ENCODE data around the gene LAMA4. TPM values are rescaled to one million over a fixed set of nuclear protein-coding genes. Genes with fewer than 3 reads are reported as not detected.
"Not testable (repeated sequence)": the region's sequence is repeated elsewhere in the genome, so short reads cannot be mapped to it uniquely, and the experiment has no call there.

Gene LAMA4
- total RNA-seq, 1 experiment from 2014 or later: not detected

DNA sequence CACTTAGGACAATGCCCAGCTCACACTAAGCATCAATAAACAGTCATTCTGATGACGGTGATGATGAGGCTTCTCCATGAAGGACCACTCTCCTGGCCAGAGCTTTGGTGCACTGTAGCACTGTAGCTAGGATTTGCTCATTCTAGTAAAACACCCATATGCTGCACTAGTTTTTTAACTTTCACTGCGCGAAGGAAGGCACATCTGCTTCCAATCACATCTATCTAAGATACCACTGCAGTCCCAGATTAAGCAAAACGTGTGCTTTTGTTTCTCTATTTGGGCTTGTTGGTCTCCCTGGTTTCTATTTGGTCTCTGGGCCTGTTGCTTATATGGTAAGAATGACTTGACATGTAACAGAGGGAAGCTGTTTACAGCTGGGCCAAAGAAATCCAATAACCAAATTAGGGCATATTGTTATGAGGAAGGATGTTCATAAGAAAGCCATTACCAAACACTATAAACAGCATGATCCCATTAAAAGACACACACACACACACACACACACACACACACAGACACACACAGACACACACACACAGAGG, 104.6 kb downstream of the LAMA4 start:
- no peak for DNase-seq (ENCODE audit: low spot score)

GRCh38 chr6:112149236-112149635, 105.1 kb downstream of the LAMA4 start:
- no peak for DNase-seq (ENCODE audit: low spot score)

DNA sequence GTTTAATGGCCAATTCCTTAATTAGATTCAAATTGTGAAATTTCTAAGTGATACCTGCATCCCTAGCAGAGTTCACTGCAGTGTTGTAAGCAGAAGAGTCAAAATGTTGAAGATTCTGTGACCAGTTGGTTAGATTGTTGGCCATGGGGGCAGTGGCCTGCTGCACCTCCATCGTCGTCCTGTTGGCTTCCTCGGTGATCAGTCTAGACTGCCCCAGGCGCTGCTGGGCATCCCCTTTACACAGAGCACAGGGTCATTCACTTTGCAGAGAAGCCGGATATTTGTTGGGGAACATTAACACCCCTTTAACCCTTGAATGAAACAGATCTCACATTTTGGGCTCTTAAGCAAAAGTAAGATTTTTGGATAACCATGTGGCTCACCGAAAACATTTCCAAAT, 106.3 kb downstream of the LAMA4 start:
- DNase-seq (ENCODE audit: low spot score): no peak

- DNase-seq (ENCODE audit: low spot score): no peak
These were observed 109.2 kb downstream of the LAMA4 start for GRCh38 chr6:112145080-112145573.

- no peak for DNase-seq (ENCODE audit: low spot score)
These were observed 110.0 kb downstream of the LAMA4 start for GRCh38 chr6:112144145-112144926.

GRCh38 chr6:112141707-112142106, 112.7 kb downstream of the LAMA4 start:
- no peak for DNase-seq (ENCODE audit: low spot score)

DNA sequence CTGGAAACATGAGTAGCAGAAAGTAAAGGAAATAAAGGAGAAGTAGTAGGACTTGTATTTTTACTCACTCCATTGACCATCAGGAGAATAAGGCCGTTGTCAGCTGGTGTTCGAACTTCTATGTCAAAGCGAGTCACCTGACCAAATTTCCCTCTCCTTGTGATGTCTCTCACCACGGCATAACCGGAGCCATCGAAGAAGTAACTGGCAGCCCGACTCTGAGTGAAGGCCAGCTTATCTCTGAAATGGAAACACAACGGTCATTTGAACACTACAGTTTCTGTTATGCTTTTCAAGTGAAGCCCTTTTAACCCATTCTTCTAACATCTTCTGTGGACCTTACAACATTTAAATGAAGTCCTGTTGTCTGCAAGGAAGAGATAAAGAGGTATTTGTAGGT, 115.3 kb downstream of the LAMA4 start:
- DNase-seq (ENCODE audit: low spot score): no peak

DNA sequence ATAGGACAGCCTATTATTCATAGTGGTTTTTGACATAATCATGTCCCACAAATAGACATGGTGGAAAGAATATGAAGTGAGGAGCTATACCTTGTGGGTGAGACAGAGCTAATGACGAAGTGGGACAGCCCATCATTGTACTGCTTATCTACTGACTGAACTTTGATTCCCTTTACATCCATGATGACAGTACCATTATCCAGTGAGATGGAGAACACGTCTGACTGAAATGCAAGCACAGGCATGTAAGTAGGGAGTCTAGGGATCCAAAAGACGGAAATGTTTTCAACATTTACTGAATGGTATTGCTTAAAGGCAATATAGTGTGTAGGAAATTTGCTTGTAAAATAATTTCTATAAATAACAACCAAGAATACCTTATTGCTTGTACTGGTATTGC, 123.5 kb downstream of the LAMA4 start:
- DNase-seq (ENCODE audit: low spot score): no peak

- DNase-seq (ENCODE audit: low spot score): no peak
These were observed 126.2 kb downstream of the LAMA4 start for GRCh38 chr6:112128208-112128607.

DNA sequence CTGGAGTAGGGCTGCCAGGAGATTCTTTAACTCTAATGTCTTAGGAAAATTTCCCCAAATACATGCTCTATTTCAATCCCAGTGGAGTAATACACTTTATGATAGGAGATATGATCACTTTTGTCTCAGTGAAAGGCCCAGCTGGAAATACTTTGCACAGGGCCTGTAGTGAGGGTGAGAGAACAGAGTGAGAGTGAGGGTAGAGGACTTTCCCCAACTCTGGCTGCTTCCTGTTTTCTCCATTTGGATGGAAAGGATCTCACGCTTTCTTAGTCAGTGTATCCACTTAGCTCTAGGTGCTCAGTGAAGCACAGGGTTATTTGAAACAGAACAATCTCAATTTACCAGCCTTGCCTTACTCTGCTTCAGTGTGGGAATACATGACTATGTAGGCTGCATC, 130.4 kb downstream of the LAMA4 start:
- DNase-seq (ENCODE audit: low spot score): no peak

GRCh38 chr6:112122756-112123155, 131.6 kb downstream of the LAMA4 start:
- DNase-seq (ENCODE audit: low spot score): no peak

DNA sequence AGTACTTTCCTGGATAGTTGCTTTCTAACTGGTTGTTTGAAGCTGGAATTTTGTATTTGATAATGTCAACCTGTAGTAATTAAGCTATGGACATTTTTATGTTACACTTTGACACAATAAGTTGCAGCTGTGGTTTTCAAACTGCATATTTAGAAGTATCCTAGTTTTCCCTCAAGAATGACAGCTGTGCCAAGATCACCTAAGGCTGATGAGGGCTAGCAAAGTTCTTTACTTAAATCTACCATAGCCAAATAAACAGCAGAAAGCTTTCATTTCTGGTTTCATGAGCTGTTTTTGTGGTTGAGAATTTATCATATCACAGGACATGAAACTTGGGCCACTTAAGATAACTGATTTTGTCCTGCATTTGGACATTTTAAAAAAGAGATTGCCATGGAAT, 136.3 kb downstream of the LAMA4 start:
- no peak for DNase-seq (ENCODE audit: low spot score)

DNA sequence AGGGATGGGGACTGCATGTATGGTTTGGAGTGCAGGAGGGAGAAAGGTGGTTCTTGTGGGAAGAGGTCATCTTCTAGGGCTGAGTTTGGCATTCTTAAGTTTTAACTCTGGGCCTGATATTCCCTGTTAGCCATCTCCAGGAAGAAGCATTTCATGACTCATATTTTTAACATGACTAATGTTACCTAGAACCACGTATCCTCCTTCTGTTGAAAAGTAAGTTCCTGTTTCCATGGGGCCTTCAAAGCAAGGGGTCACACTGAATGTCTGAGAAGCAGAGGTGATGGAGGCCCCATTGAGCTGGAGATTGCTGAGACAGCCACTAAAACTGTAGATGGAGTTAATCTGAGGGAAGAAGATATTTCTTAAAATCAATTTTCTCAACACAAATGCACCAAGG, 136.8 kb downstream of the LAMA4 start:
- peak; percentile 2 for DNase-seq (ENCODE audit: low spot score)

DNA sequence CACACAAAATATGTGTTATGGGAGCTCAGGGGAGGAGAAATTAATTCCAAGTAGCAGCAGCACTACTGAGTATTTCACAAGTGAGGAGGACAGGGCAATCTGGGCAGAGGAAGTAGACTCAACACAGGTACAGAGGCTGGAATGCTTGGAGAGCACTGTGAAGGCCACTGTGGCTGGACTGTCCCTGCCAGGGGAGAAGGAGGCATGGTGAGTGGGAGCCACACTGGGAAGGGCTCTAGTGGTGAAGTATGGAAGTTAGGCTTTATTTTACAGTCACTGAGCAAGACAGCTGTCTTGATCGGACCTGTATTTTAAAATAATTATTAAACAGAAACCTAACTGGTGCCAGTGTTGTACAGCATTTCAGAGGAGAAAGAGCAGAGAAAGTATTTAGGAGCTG, 138.1 kb downstream of the LAMA4 start:
- DNase-seq (ENCODE audit: low spot score): peak; percentile 2

- no peak for DNase-seq (ENCODE audit: low spot score)
These were observed 139.7 kb downstream of the LAMA4 start for GRCh38 chr6:112114577-112115223.

- no peak for DNase-seq (ENCODE audit: low spot score)
These were observed 140.4 kb downstream of the LAMA4 start for GRCh38 chr6:112113918-112114317.

- no peak for DNase-seq (ENCODE audit: low spot score)
These were observed 140.9 kb downstream of the LAMA4 start for GRCh38 chr6:112113431-112113830.

- no peak for DNase-seq (ENCODE audit: low spot score)
These were observed 145.1 kb downstream of the LAMA4 start for GRCh38 chr6:112109262-112109661.

DNA sequence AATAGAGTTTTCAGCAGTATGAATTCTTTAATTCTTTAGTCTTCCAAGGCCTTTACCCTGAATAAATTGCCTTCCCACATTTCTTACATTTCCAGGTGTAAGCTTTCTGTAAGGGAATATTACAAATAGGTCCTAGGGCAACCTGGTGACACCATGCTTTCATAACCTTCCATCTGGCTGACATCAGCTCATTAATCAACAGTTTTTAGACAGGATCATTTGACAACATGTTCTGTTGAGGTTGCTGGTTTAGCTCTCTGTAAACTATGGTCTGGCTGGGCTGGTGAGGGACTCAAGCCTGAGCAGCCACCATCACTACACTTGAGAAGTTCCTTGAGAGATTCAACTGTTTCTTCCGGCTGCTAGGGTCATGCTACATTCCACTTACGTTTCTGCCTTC, 147.8 kb downstream of the LAMA4 start:
- DNase-seq (ENCODE audit: low spot score): no peak

DNA sequence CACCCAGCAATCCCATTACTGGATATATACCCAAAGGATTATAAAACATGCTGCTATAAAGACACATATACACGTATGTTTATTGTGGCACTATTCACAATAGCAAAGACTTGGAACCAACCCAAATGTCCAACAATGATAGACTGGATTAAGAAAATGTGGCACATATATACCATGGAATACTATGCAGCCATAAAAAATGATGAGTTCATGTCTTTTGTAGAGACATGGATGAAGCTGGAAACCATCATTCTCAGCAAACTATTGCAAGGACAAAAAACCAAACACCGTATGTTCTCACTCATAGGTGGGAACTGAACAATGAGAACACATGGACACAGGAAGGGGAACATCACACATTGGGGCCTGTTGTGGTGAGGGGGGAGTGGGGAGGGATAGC, 148.3 kb downstream of the LAMA4 start:
- DNase-seq (ENCODE audit: low spot score): not testable (repeated sequence)

DNA sequence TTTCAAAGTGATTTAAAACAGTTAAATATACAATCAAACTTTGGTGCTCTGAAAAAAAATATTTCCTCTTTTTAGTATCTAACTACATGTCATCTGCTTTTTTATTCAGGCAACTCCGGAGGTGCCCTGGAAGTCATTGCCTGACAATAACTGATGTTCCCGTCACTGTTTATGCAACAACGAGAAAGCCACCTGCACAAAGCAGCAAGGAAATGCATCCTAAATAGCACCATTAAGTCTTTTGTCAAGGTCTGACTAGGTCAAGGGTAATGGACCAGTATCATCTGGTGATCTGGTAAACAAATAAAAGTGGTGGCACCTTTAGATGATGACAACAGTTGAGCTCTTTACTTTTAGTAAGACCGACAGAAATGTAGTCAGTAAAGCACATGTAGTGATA, 153.8 kb downstream of the LAMA4 start:
- DNase-seq (ENCODE audit: low spot score): no peak

- no peak for DNase-seq (ENCODE audit: low spot score)
These were observed 157.5 kb downstream of the LAMA4 start for GRCh38 chr6:112096901-112097300.

GRCh38 chr6:112087916-112088315, 166.5 kb downstream of the LAMA4 start:
- DNase-seq (ENCODE audit: low spot score): no peak
